Measurements from ENCODE around the gene MFRP.

GRCh38 chr11:119372260-119373058 is 26.0 kb upstream of the MFRP start:
- TF ChIP-seq GATA2 (IDR thresholded peaks at IDR 0.05; ENCODE audit: low read depth, low read length) (no peak), GATA3 (IDR thresholded peaks at IDR 0.05; ENCODE audit: low read depth, low read length) (no peak)
